GM20000 (cell line): ENCODE data around the gene CROCC.
A peak's percentile ranks its signal among the peaks of the same experiment; 100 is the strongest.
"Not testable (repeated sequence)": the region's sequence is repeated elsewhere in the genome, so short reads cannot be mapped to it uniquely, and the experiment has no call there.

Experiments used
- DNase-seq: peaks from one replicate; pipeline ENCODE4 v3.0.0; 2012; ENCODE audit warnings: low spot score
- CTCF ChIP-seq: IDR thresholded peaks from 2 replicates; pipeline ENCODE4 v1.5.1; 2012; ENCODE audit warnings: mild to moderate bottlenecking, control low read depth; ENCODE audit errors: extremely low read depth, missing control alignments

CROCC gene

GRCh38 chr1:16927256-16927655 lies 5.5 kb downstream of the CROCC start:
- DNase-seq = peak; percentile 32
- TF ChIP-seq CTCF = no peak

DNA sequence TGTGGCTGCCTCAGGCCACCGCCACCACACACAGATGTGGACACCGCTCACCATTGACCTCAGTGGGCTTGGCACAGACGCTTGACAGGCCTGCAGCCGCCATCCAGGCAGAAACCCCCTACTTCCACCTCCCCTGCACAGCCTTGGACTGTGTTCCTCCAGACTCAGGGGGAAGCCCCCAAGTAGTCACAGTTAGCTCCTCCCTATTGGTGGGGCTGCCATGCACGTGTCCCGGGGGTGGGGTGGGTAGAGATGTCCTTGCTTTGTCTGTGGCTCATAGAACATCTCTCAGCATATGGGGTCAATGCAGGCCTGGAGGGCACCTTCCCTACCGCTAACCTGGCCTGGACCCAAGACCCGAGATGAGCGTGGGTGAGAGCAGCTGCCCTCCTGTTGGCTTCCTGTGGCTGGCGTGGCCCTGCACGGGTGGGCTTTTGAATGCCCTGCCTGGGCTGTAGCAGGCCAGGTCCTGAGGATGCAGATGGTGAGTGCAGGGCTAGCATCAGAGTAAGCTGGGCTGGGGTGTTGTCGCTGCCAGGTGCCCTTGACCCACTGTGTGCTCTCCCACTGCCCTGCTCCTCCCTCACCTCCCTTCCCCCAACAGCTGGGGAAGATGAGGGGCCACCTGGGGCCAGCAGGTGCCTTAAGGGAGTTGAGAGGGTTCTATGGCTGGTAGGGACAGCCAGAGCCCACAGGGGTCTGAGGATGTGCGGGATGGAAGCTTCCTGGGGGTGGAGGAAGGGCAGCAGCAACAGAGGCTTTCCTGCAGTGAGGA lies 6.2 kb downstream of the CROCC start:
- peak; percentile 50 for DNase-seq
- no peak for TF ChIP-seq CTCF

- not testable (repeated sequence) for DNase-seq
Measured at GRCh38 chr1:16929146-16930041, 7.7 kb downstream of the CROCC start.

DNA sequence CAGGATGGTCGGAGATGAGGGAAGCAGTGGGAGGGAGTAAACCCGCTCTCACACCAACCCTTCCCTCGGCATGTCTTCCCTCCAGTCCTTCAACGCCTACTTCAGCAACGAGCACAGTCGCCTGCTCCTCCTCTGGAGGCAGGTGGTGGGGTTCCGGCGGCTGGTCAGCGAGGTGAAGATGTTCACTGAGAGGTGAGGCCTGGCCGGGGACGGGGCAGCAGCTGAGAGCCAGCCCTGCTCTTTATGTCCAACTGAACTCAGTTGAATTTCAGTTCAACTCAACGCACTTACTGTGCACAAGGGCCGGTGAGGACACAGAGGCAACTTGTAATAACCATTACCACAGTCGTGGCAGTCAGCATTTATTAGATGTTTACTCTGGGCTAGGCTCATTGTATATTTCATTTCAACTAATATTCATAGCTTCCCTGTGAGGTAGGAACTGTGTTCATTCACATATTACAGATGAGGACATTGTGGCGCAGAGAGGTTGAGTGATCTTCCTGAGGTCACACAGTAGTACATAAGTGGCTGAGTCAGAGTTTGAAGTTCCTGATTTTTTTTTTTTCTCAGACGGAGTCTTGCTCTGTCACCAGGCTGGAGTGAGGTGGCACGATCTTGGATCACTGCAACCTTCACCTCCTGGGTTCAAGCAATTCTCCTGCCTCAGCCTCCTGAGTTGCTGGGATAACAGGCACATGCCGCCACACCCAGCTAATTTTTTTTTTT lies 9.6 kb downstream of the CROCC start:
- DNase-seq = not testable (repeated sequence)

DNA sequence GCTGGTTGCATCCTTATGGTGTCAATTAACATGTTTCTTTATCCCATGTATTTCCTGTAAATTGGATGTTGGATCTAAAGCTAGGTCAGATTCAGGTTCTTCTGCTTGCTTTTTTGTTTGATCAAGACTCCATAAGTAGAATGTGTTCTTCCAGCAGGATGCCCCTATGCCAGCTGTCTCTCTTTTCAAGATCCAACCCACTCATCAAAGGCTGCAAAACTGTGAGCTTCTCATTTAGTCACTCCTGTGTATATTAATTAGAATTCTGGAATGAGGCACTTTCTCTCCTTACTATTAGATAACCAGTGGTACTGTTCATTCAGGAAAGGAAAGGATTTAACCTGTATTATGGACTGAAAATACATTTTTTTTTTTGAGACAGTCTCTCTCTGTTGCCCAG lies 12.2 kb downstream of the CROCC start:
- DNase-seq = not testable (repeated sequence)

- DNase-seq = not testable (repeated sequence)
Measured at GRCh38 chr1:16936580-16936979, 14.8 kb downstream of the CROCC start.

DNA sequence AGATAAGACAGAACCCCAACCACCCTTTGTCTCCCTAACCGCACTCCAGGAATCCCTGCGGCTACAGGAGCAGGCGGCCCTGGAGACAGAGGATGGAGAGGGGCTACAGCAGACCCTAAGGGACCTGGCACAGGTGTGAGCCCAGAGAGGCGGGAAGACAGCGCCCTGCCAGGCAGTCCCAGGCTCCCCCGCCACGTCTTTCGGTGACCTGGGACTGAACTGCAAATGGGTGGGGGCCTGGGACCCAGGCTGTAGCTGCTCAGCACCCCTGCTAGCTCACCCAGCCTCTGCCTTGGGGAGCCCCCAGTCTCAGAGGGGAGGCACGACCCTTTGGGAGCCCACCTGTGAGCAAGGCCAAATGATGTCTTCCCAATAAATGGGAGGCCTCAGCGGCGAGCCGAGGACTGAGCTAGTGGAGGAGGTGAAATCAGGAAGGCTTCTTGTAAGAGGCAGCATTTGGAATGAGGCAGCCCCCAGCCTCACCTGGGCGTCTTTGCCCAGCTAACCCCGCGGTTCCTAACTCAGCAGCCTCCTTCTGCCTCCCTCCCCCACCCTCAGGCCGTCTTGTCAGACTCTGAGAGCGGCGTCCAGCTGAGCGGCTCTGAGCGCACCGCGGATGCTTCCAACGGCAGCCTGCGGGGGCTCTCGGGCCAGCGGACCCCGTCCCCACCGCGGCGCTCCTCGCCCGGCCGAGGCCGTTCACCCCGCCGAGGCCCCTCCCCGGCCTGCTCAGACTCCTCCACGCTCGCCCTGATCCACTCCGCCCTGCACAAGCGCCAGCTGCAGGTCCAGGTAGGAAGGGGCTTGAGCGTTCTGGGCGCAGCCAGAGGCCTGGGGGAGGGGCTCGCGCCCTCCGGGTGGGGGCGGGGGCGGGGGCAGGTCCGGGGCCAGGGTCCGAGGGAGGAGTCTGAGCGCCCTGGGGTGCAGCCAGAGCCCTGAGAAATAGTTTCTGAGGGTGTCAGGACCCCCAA lies 16.9 kb downstream of the CROCC start:
- TF ChIP-seq CTCF = no peak
- no peak for DNase-seq

DNA sequence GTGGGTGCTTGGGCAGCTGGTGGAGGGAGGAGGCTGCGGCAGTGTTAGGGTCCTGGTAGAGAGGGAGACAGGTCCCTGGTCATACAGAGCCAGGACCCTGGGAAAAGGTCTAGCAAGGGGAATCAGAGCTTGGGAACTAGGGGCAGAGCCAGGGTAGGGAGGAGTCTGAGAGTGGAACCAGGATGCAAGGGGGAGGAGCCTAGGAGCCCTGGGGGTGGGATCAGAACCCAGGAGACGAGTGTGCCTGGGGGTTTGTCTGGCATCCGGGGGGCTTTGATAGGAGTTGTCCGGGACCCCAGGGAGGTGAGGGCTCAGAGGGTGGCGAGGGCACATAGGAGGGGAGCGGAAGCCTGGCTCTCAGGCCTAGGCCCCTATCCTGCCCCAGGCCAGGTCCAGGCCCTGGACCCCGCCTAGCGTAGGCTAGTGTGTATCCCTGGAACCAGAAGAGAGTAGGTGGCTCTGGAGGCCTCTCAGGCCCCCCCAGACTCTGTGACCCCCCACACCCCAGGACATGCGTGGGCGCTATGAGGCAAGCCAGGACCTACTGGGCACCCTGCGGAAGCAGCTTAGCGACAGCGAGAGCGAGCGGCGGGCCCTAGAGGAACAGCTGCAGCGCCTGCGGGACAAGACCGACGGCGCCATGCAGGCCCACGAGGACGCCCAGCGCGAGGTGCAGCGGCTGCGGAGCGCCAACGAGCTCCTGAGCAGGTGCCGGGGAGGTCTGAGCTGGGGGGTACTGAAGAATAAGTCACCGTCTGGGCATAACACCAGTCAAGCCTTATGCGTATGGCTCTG lies 17.9 kb downstream of the CROCC start:
- not testable (repeated sequence) for DNase-seq

- no peak for TF ChIP-seq CTCF
- DNase-seq = no peak
Measured at GRCh38 chr1:16944038-16944437, 22.3 kb downstream of the CROCC start.

GRCh38 chr1:16945512-16945911 lies 23.8 kb downstream of the CROCC start:
- DNase-seq = not testable (repeated sequence)

DNA sequence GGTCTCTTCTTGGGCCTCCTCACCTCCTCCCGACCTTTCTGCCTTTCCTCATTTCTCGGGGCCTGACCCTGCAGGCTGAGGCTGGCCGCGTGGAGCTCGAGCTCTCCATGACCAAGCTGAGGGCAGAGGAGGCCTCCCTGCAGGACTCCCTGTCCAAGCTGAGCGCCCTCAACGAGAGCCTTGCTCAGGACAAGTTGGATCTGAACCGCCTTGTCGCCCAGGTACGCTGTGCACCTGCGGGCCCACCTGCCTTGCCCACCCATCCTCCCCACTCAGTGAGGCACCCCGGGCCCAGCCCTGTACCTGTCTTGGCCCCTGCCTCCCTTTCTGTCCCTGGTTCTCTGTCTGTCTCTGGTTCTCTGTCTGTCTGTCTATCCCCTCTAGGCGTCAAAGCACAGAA lies 24.5 kb downstream of the CROCC start:
- DNase-seq = not testable (repeated sequence)
